GM18505 (cell line): Measurements from ENCODE around the gene SPO11.

ENCODE experiments used
- ATAC-seq: cut with Tn5 transposase; IDR thresholded peaks from one replicate; pipeline ENCODE4 v1.9.1; 2021; ENCODE audit not compliant: unreplicated experiment
- POLR2A ChIP-seq: IDR thresholded peaks from 4 replicates; pipeline ENCODE4 v1.6.1; 2011; ENCODE audit warnings: borderline replicate concordance; ENCODE audit not compliant: insufficient read depth, insufficient read length; ENCODE audit errors: extremely low read depth

SPO11 gene

GRCh38 chr20:57329608-57330221 lies at the start of gene SPO11:
Gene SPO11, plus strand, starts transcription at chr20:57329803. Its CDS starts 65 bp downstream, at chr20:57329868.
- ATAC-seq, result no peak
- no peak for TF ChIP-seq POLR2A

GRCh38 chr20:57280221-57280620 lies 49.4 kb upstream of the SPO11 start:
- no peak for ATAC-seq
- no peak for TF ChIP-seq POLR2A

GRCh38 chr20:57281900-57282299 lies 47.7 kb upstream of the SPO11 start:
- TF ChIP-seq POLR2A, result no peak
- ATAC-seq, result no peak

GRCh38 chr20:57282670-57283361 lies 46.8 kb upstream of the SPO11 start:
- ATAC-seq, result no peak

GRCh38 chr20:57283860-57284259 lies 45.7 kb upstream of the SPO11 start:
- ATAC-seq, result no peak

More at GRCh38 chr20:57282670-57283361, 46.8 kb upstream of the SPO11 start:
- TF ChIP-seq POLR2A, result no peak

GRCh38 chr20:57287007-57287880 lies 42.4 kb upstream of the SPO11 start:
- ATAC-seq, result no peak
- TF ChIP-seq POLR2A, result no peak

More at GRCh38 chr20:57283860-57284259, 45.7 kb upstream of the SPO11 start:
- TF ChIP-seq POLR2A, result no peak

- no peak for TF ChIP-seq POLR2A
- no peak for ATAC-seq
These were observed 41.7 kb upstream of the SPO11 start for GRCh38 chr20:57287901-57288300.

- no peak for TF ChIP-seq POLR2A
These were observed 40.8 kb upstream of the SPO11 start for GRCh38 chr20:57288651-57289277.

GRCh38 chr20:57289391-57290177 lies 40.0 kb upstream of the SPO11 start:
- no peak for ATAC-seq
- no peak for TF ChIP-seq POLR2A

More at GRCh38 chr20:57288651-57289277, 40.8 kb upstream of the SPO11 start:
- ATAC-seq, result no peak

GRCh38 chr20:57290178-57290484 lies 39.5 kb upstream of the SPO11 start:
- ATAC-seq, result no peak
- TF ChIP-seq POLR2A, result no peak

GRCh38 chr20:57291003-57291402 lies 38.6 kb upstream of the SPO11 start:
- ATAC-seq, result no peak
- TF ChIP-seq POLR2A, result no peak

GRCh38 chr20:57291694-57292093 lies 37.9 kb upstream of the SPO11 start:
- no peak for TF ChIP-seq POLR2A

More at GRCh38 chr20:57291694-57292093, 37.9 kb upstream of the SPO11 start:
- no peak for ATAC-seq
